Upper lobe of left lung (tissue), 4 donors: Measurements from ENCODE around the gene DLX5.

Source experiments
- EP300 ChIP-seq, 4 donors: sonication (generic); formaldehyde crosslinking; IDR thresholded peaks; one replicate each; pipeline ENCODE4 v1.5.1; 2017; ENCODE audit warnings: antibody characterized with exemption in 4 of 4, control low read depth in 2 of 4
- POLR2AphosphoS5 ChIP-seq, 2 donors: sonication (generic); formaldehyde crosslinking; IDR thresholded peaks; one replicate each; pipeline ENCODE4 v1.5.1; 2017; ENCODE audit warnings: antibody characterized with exemption in 2 of 2
- TF ChIP-seq, protein P1 (sequence below), 6 experiments: fragments of 450-650 bp in 4 of 6; fragments of 200-600 bp in 2 of 6; sonication (generic) in 2 of 6; IDR thresholded peaks; one replicate each; pipeline ENCODE4 v1.5.1; 2016 to 2019; ENCODE audit warnings: antibody characterized with exemption in 6 of 6

DNA sequence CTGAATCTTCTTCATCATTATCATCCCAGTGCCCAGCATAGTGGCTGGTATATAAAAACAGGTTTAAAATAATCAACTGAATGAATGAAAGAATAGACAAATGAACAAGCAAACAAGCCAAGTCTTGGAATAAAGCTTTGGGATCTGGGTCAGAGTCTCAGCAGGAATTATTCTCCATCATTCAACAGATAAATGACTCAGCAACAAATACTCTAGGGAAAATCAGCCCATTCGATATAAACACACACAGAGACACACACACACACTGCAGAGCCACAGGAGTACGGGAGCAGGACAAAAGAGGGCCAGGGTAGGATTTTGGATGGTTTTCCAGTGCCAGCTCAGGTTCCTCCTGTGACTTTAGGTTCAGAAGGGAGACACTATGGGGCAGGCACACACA lies 48.5 kb downstream of the DLX5 start:
- TF ChIP-seq, protein P1, sequence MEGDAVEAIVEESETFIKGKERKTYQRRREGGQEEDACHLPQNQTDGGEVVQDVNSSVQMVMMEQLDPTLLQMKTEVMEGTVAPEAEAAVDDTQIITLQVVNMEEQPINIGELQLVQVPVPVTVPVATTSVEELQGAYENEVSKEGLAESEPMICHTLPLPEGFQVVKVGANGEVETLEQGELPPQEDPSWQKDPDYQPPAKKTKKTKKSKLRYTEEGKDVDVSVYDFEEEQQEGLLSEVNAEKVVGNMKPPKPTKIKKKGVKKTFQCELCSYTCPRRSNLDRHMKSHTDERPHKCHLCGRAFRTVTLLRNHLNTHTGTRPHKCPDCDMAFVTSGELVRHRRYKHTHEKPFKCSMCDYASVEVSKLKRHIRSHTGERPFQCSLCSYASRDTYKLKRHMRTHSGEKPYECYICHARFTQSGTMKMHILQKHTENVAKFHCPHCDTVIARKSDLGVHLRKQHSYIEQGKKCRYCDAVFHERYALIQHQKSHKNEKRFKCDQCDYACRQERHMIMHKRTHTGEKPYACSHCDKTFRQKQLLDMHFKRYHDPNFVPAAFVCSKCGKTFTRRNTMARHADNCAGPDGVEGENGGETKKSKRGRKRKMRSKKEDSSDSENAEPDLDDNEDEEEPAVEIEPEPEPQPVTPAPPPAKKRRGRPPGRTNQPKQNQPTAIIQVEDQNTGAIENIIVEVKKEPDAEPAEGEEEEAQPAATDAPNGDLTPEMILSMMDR (IDR thresholded peaks at IDR 0.05) = no peak
- TF ChIP-seq POLR2AphosphoS5 (IDR thresholded peaks at IDR 0.05) = no peak
- TF ChIP-seq EP300 (IDR thresholded peaks at IDR 0.05) = no peak
